ENCODE results near the gene PRLR. TPM values are rescaled to one million over a fixed set of nuclear protein-coding genes. Genes with fewer than 3 reads are reported as not detected.

Gene PRLR
- total RNA-seq, 2 experiments from 2014 or later: 0.02 TPM; not detected in 1

DNA sequence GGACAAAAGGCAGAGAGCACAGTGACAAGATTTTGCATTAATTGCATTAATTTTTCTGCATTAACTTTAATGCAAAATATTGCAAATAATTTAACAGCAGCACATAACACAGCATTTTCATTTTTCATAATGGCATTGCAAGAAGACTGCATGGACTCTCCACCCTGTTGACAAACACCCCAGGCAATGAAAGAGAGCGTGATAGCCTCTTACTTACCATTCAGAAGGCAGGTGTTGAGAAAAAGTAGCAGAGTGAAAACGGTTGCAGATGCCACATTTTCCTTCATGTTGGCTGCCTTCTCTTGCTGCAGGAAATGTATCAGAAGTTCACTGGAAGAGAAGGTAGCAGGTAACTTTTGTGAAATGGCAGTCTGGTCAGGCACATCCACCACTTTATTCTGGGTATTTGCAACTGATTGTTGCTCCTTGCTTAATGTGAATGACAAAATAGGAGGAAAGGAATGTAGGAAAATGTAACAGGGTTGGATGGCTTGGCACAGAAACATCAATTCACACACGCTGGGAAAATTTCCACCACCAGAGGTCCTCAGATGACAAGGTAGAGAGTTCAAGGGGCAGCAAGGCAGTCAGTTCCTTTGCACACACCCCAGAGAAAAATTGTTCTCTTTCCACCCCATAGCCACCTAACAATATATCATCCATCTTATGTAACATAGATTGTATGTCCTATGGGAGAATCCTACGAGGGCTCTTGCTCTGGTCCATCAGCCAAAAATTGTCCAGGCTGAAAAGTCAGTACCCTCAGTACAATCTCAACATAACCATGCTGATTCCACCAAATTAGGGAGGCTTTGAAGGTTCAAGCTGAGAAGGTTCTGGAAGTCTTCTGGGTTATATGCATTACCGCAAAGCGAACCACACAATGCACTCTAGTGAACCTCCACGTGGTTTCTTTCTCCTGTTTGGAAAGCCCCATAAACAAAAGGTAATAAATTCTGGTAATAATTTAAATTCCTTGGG lies 140.7 kb downstream of the PRLR start:
- peaks cover 3% of the 10 kb centered on the region for H3K4me1 Mint-ChIP-seq
- H3K27me3 Mint-ChIP-seq: peaks cover 10% of the 10 kb centered on the region
- no peak for ATAC-seq
- intact Hi-C loops (cut with DNase I, micrococcal nuclease): loop anchor here (1.0 to 2.0 kb wide), 5 partner anchors 93 to 837 kb away; no protein-coding TSS in a partner anchor
- no peak overlapping the region for H3K4me3 Mint-ChIP-seq
- no peaks in the 10 kb centered on the region for H3K36me3 Mint-ChIP-seq (ENCODE audit: low read depth)
- H3K9me3 Mint-ChIP-seq (ENCODE audit: low read depth): no peaks in the 10 kb centered on the region
- no peak overlapping the region for H3K27ac Mint-ChIP-seq
- ChIA-PET POLR2A (no interaction called here), CTCF (interaction anchor here (0.8 to 1.3 kb wide), 5 partner anchors 9 to 837 kb away, joined by 3 to 8 read pairs (median 5); no protein-coding TSS in a partner anchor)
- DNase-seq: peak; percentile 73

DNA sequence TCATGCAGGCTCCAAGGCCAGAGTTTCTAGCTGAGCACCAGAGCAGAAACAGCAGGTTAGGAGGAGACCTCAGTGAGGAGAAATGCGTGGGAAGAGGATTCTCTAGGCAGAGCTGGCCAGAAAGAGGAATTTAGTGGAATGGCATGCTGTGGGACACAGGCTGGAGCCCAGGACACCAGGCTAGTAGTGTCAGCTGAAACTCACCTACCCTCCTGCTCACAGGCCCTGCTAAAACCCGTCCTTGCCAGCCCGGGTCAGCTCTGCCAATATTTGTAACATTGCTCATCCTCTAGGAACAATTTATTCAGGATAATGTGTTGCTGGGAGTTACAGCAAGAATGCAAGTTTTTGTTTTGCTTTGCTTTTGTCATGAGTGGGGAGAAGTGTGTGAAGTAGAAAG lies 142.3 kb downstream of the PRLR start:
- no peak for ATAC-seq
- intact Hi-C loops (cut with DNase I, micrococcal nuclease): loop anchor here in 1 of 2 experiments (2.0 kb wide), 1 partner anchor 95 kb away; no protein-coding TSS in a partner anchor
- Mint-ChIP-seq H3K27ac (no peak overlapping the region), H3K4me3 (no peak overlapping the region), H3K27me3 (peaks cover 10% of the 10 kb centered on the region), H3K36me3 (ENCODE audit: low read depth) (no peaks in the 10 kb centered on the region), H3K4me1 (no peaks in the 10 kb centered on the region), H3K9me3 (ENCODE audit: low read depth) (no peaks in the 10 kb centered on the region)
- POLR2A ChIA-PET: no interaction called here
- CTCF ChIA-PET: interaction anchor here (0.6 to 2.5 kb wide), 4 partner anchors 125 to 838 kb away, joined by 3 to 12 read pairs (median 3); no protein-coding TSS in a partner anchor
- no peak for DNase-seq

DNA sequence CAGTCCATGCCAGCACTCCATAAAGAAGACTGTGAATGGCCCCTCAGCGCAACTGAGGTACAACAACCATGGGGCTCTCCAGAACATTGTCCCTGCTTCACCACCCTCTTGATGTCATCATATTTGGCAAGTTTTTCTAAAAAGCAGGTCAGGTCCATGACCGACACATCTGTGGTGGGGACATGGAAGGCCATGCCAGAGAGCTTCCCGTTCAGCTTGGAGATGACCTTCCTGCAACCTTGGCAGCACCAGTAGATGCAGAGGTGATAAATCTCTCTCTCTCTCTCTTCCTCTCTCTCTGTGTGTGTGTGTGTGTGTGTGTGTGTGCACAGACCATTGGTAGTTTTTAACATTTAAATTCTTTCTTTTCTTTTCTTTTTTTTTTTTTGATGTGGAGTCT lies 147.1 kb downstream of the PRLR start:
- no peaks in the 10 kb centered on the region for H3K9me3 Mint-ChIP-seq (ENCODE audit: low read depth)
- peaks cover 8% of the 10 kb centered on the region for H3K27me3 Mint-ChIP-seq
- no peaks in the 10 kb centered on the region for H3K4me1 Mint-ChIP-seq
- ATAC-seq (no peak), DNase-seq (no peak)
- ChIA-PET CTCF (no interaction called here), POLR2A (no interaction called here)
- no peaks in the 10 kb centered on the region for H3K36me3 Mint-ChIP-seq (ENCODE audit: low read depth)
- no peak overlapping the region for H3K27ac Mint-ChIP-seq
- intact Hi-C loops (cut with DNase I, micrococcal nuclease): no loop called here
- H3K4me3 Mint-ChIP-seq: no peak overlapping the region

DNA sequence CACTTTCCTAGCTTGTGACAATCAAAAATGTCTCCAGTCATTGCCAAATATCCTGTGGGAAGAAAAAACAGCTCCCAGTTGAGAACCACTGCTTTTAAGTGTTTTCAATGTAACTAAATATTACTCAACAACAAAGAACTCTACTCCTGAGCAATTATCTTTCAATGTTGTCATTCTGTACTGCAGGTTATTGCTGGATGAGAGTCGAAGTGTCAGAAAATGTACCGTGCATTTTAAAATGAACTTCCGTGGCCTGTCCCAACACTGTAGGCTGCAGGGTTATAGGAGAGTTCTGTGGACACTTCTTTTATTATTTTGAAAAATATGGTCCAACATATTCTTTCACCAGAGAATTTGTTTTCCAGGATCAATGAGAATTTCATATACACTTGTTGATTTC lies 147.8 kb downstream of the PRLR start:
- POLR2A ChIA-PET: no interaction called here
- Mint-ChIP-seq H3K4me3 (no peak overlapping the region), H3K27me3 (peaks cover 11% of the 10 kb centered on the region), H3K9me3 (ENCODE audit: low read depth) (no peaks in the 10 kb centered on the region), H3K4me1 (no peaks in the 10 kb centered on the region), H3K36me3 (ENCODE audit: low read depth) (no peaks in the 10 kb centered on the region), H3K27ac (no peak overlapping the region)
- DNase-seq (no peak), ATAC-seq (no peak)
- CTCF ChIA-PET: interaction anchor here (0.6 kb wide), 2 partner anchors 121 to 606 kb away, joined by 3 to 4 read pairs; no protein-coding TSS in a partner anchor
- intact Hi-C loops (cut with DNase I, micrococcal nuclease): no loop called here

DNA sequence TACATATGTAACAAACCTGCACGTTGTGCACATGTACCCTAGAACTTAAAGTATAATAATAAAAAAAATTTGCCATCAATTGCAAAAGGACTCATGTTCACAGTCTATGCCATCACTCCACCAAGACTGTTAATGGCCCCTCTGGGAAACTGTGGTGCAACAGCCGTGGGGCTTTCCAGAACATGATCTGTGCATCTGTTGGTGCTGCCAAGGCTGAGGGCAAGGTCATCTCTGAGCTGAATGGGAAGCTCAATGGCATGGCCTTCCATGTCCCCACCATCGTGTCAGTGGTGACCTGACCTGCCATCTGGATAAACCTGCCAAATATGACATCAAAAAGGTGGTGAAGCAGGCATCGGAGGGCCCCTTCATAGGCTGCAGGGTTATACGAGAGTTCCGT lies 149.2 kb downstream of the PRLR start:
- H3K9me3 Mint-ChIP-seq (ENCODE audit: low read depth): no peaks in the 10 kb centered on the region
- peaks cover 11% of the 10 kb centered on the region for H3K27me3 Mint-ChIP-seq
- ATAC-seq (no peak), DNase-seq (no peak)
- no peak overlapping the region for H3K4me3 Mint-ChIP-seq
- ChIA-PET POLR2A (interaction anchor here (0.5 kb wide), 1 partner anchor 1113 kb away, joined by 3 read pairs; no protein-coding TSS in a partner anchor), CTCF (no interaction called here)
- H3K36me3 Mint-ChIP-seq (ENCODE audit: low read depth): no peaks in the 10 kb centered on the region
- intact Hi-C loops (cut with DNase I, micrococcal nuclease): no loop called here
- no peak overlapping the region for H3K27ac Mint-ChIP-seq
- no peaks in the 10 kb centered on the region for H3K4me1 Mint-ChIP-seq

DNA sequence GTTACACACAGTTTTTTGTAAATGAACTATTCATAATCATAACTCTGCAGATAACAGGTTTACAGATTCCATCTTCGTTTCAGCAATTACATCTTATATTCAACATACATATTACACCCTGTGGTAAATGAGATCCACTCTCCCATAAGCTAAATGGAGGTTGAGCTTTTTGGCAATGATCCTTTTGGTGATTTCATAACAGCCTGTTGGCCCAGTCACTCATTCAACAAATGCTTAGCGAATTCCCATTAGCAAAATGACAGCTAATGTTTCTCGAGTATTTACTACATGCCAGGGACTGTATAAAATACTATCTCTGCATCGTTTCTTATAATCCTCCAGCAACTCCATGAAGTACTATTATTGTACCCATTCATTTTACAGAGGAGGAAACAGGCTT lies 157.1 kb downstream of the PRLR start:
- peaks cover 2% of the 10 kb centered on the region for H3K9me3 Mint-ChIP-seq (ENCODE audit: low read depth)
- H3K4me3 Mint-ChIP-seq: no peak overlapping the region
- no peak overlapping the region for H3K27ac Mint-ChIP-seq
- no peaks in the 10 kb centered on the region for H3K4me1 Mint-ChIP-seq
- POLR2A ChIA-PET: interaction anchor here (0.6 kb wide), 1 partner anchor 1106 kb away, joined by 4 read pairs; no protein-coding TSS in a partner anchor
- DNase-seq (no peak), ATAC-seq (no peak)
- CTCF ChIA-PET: no interaction called here
- H3K36me3 Mint-ChIP-seq (ENCODE audit: low read depth): no peaks in the 10 kb centered on the region
- H3K27me3 Mint-ChIP-seq: peaks cover 31% of the 10 kb centered on the region
- intact Hi-C loops (cut with DNase I, micrococcal nuclease): no loop called here

DNA sequence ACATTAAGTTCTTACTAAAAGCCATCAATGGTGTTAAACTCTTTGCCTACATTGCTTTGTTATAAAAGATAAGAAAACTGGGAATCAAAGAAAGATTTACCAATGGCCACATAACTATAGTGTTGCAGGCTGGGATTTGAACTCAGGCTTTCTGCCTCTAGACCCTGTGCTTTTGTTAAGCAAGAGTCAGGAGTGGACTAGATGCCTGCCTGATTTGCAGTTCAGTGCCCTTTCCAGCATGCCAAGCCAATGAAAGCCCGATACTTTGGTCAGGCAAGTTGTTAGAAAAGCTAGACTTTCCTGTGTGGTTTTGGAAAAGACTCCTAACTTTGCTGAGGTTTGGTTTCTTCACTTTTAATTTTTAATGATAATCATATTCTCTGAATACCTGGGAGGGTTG lies 161.1 kb downstream of the PRLR start:
- intact Hi-C loops (cut with DNase I, micrococcal nuclease): no loop called here
- ATAC-seq: no peak
- Mint-ChIP-seq H3K36me3 (ENCODE audit: low read depth) (no peaks in the 10 kb centered on the region), H3K27me3 (peaks cover 38% of the 10 kb centered on the region), H3K4me1 (no peaks in the 10 kb centered on the region), H3K27ac (no peak overlapping the region), H3K9me3 (ENCODE audit: low read depth) (peaks cover 2% of the 10 kb centered on the region), H3K4me3 (no peak overlapping the region)
- ChIA-PET POLR2A (no interaction called here), CTCF (interaction anchor here (0.7 kb wide), 1 partner anchor 343 kb away, joined by 3 read pairs; no protein-coding TSS in a partner anchor)
- no peak for DNase-seq

DNA sequence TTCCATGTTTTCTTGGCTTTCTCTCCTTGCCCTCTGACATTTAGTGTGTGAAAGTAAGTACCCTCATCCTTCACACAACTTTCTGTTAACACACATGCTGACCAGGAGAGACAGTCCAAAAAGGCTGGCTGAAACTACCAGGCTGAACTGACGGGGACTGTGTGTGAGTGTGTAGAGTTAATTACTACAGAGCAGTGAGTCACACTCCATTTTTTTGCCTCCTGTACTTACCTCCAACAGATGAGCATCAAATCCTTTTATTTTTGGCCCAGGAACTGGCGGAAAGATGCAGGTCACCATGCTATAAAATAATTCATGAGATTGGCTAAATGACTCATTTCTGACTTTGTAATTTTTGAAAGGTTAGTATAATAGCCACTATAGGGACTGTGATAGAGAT lies 162.3 kb downstream of the PRLR start:
- Mint-ChIP-seq H3K36me3 (ENCODE audit: low read depth) (no peaks in the 10 kb centered on the region), H3K4me3 (no peak overlapping the region), H3K4me1 (no peaks in the 10 kb centered on the region), H3K9me3 (ENCODE audit: low read depth) (no peaks in the 10 kb centered on the region), H3K27ac (no peak overlapping the region), H3K27me3 (peaks cover 37% of the 10 kb centered on the region)
- intact Hi-C loops (cut with DNase I, micrococcal nuclease): no loop called here
- ChIA-PET POLR2A (no interaction called here), CTCF (interaction anchor here (0.8 kb wide), 1 partner anchor 64 kb away, joined by 3 read pairs; no protein-coding TSS in a partner anchor)
- DNase-seq (no peak), ATAC-seq (no peak)

DNA sequence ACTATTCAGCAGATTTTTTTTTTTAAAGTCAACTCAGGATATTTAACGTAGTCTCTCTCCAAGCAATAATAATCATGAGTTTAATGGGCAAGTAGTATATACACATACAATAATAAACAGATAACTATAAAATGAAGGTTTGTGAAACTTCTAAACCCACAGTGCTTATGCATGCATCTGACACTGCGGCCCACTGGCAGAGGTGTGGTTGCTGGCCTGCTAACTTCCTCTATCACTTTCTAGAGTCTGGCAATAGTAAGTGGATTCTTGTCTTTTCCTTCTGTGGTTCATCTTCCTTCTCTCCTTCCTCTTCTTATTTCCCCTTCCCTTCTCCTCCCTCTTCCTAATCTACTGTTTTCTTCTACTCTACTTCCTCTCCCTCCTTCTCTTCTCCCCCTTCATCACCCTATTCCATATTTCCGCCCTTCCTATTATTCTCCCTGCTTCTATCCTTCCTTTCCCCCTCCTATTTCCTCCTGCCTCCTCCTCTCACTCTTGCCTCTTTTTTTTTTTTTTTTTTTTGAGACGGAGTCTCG lies 164.0 kb downstream of the PRLR start:
- Mint-ChIP-seq H3K27ac (no peak overlapping the region), H3K4me3 (no peak overlapping the region), H3K4me1 (no peaks in the 10 kb centered on the region), H3K9me3 (ENCODE audit: low read depth) (no peaks in the 10 kb centered on the region), H3K36me3 (ENCODE audit: low read depth) (no peaks in the 10 kb centered on the region), H3K27me3 (peaks cover 42% of the 10 kb centered on the region)
- POLR2A ChIA-PET: no interaction called here
- DNase-seq (no peak), ATAC-seq (no peak)
- intact Hi-C loops (cut with DNase I, micrococcal nuclease): no loop called here
- CTCF ChIA-PET: interaction anchor here (0.7 kb wide), 2 partner anchors 154 to 320 kb away, joined by 3 read pairs; no protein-coding TSS in a partner anchor

DNA sequence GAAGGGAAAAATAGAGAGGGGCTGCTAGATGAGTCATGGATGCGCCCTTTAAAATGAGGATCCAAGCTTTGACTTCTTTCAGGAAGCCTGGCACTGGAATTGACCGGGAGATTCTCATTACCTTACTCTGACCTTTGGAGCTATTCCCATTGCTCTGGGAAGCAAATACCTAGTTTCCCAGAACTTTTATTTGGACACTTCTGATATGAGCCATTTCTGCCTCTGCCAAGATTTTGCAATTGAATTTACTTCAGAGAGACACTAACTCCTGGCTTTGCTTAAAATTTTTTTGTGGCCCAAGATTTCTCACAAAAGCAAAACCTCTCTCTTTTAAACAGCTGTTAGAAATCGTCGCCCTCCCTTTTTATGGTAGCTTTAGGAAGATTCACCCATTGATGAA lies 166.9 kb downstream of the PRLR start:
- intact Hi-C loops (cut with DNase I, micrococcal nuclease): no loop called here
- ChIA-PET CTCF (interaction anchor here (0.7 kb wide), 1 partner anchor 32 kb away, joined by 3 read pairs; no protein-coding TSS in a partner anchor), POLR2A (interaction anchor here (0.6 kb wide), 1 partner anchor 1493 kb away, joined by 3 read pairs; no protein-coding TSS in a partner anchor)
- H3K36me3 Mint-ChIP-seq (ENCODE audit: low read depth): no peaks in the 10 kb centered on the region
- H3K27ac Mint-ChIP-seq: no peak overlapping the region
- ATAC-seq (no peak), DNase-seq (no peak)
- peaks cover 43% of the 10 kb centered on the region for H3K27me3 Mint-ChIP-seq
- no peak overlapping the region for H3K4me3 Mint-ChIP-seq
- H3K9me3 Mint-ChIP-seq (ENCODE audit: low read depth): no peaks in the 10 kb centered on the region
- peaks cover 2% of the 10 kb centered on the region for H3K4me1 Mint-ChIP-seq

DNA sequence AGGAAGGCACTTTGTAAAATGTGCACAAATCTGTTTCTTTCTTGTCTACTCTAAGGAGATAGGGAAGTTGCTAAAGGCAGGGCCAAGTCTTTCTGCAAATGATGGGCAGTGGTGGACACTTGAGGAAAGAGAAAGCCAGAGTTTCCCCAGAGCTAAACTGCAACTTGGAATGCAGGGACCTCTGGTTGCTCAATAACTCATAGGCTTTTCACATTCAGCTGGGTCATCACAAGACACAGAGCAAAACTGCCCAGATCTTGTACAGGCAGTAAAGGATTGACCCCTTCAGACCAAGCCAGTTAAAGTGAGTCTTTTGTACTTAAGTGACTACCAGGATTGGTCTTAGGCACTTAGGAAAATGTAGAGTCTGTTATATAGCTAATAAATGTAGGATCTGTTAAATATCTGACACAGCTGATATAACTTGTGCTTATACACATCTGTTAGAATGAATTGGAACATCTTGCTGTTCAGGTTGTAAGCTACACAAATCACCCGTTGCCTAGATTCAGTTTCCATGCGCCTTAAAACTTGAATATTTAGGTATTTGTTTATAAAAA lies 169.0 kb downstream of the PRLR start:
- Mint-ChIP-seq H3K4me1 (peaks cover 9% of the 10 kb centered on the region), H3K9me3 (ENCODE audit: low read depth) (no peaks in the 10 kb centered on the region), H3K27me3 (peaks cover 38% of the 10 kb centered on the region), H3K36me3 (ENCODE audit: low read depth) (no peaks in the 10 kb centered on the region), H3K4me3 (no peak overlapping the region), H3K27ac (no peak overlapping the region)
- DNase-seq: no peak
- ATAC-seq: no peak
- POLR2A ChIA-PET: no interaction called here
- CTCF ChIA-PET: no interaction called here
- intact Hi-C loops (cut with DNase I, micrococcal nuclease): no loop called here

All from activated CD4-positive, alpha-beta T cell treated with anti-CD3 and anti-CD28 coated beads for 36 hours (primary cell).